HG03064 (cell line): Measurements from ENCODE around the gene SHROOM3.

Experiments
- ATAC-seq: cut with Tn5 transposase; IDR thresholded peaks from one replicate; pipeline ENCODE4 v1.9.1; 2021; ENCODE audit warnings: low read depth; ENCODE audit not compliant: unreplicated experiment

SHROOM3 gene

GRCh38 chr4:76791479-76791878 is 356.4 kb downstream of the SHROOM3 start:
- ATAC-seq, result no peak

GRCh38 chr4:76792418-76792817 is 357.4 kb downstream of the SHROOM3 start:
- no peak for ATAC-seq

GRCh38 chr4:76795243-76795642 is 360.2 kb downstream of the SHROOM3 start:
- ATAC-seq, result no peak

- no peak for ATAC-seq
Measured at GRCh38 chr4:76799140-76799539, 364.1 kb downstream of the SHROOM3 start.

GRCh38 chr4:76799718-76800117 is 364.7 kb downstream of the SHROOM3 start:
- ATAC-seq, result no peak

- ATAC-seq, result no peak
Measured at GRCh38 chr4:76800902-76801301, 365.9 kb downstream of the SHROOM3 start.

- ATAC-seq, result no peak
Measured at GRCh38 chr4:76801621-76802235, 366.7 kb downstream of the SHROOM3 start.

- ATAC-seq, result no peak
Measured at GRCh38 chr4:76802236-76803021, 367.4 kb downstream of the SHROOM3 start.

GRCh38 chr4:76803522-76803921 is 368.5 kb downstream of the SHROOM3 start:
- no peak for ATAC-seq

- ATAC-seq, result no peak
Measured at GRCh38 chr4:76804096-76804495, 369.1 kb downstream of the SHROOM3 start.

GRCh38 chr4:76806346-76806745 is 371.3 kb downstream of the SHROOM3 start:
- no peak for ATAC-seq

- no peak for ATAC-seq
Measured at GRCh38 chr4:76806757-76807156, 371.7 kb downstream of the SHROOM3 start.

- ATAC-seq, result no peak
Measured at GRCh38 chr4:76809594-76810305, 374.7 kb downstream of the SHROOM3 start.

- ATAC-seq, result no peak
Measured at GRCh38 chr4:76811604-76812412, 376.8 kb downstream of the SHROOM3 start.

- ATAC-seq, result no peak
Measured at GRCh38 chr4:76813070-76813469, 378.0 kb downstream of the SHROOM3 start.

GRCh38 chr4:76821641-76822040 is 386.6 kb downstream of the SHROOM3 start:
- ATAC-seq, result no peak

- ATAC-seq, result no peak
Measured at GRCh38 chr4:76822303-76822702, 387.3 kb downstream of the SHROOM3 start.

GRCh38 chr4:76823495-76823894 is 388.5 kb downstream of the SHROOM3 start:
- ATAC-seq, result no peak

- no peak for ATAC-seq
Measured at GRCh38 chr4:76830612-76830963, 395.6 kb downstream of the SHROOM3 start.

- ATAC-seq, result no peak
Measured at GRCh38 chr4:76830964-76831703, 396.1 kb downstream of the SHROOM3 start.
